Liver (tissue), 9 donors: ENCODE results near the gene FADS3. TPM values are rescaled to one million over a fixed set of nuclear protein-coding genes. Genes with fewer than 3 reads are reported as not detected.

Source experiments
- DNase-seq: peaks from one replicate; pipeline ENCODE4 v3.0.0-alpha.2; 2017; ENCODE audit warnings: low spot score
- H3K27ac ChIP-seq, 2 donors: one replicate each; pipeline ENCODE4 v1.7.0; 2013; ENCODE audit warnings: inconsistent platforms in 2 of 2, low read length in 2 of 2, control low read depth in 1 of 2, low read depth in 1 of 2, mild to moderate bottlenecking in 1 of 2
- H3K27me3 ChIP-seq, 4 donors: one replicate each; pipeline versions ENCODE4 v1.6.1 to v1.7.0; 2013; ENCODE audit warnings: low read length in 3 of 4, inconsistent platforms in 1 of 4, mild to moderate bottlenecking in 1 of 4, moderate library complexity in 1 of 4; ENCODE audit not compliant: control insufficient read depth in 4 of 4, insufficient read depth in 4 of 4
- H3K36me3 ChIP-seq, 4 donors: one replicate each; pipeline versions ENCODE4 v1.6.1 to v1.7.0; 2013; ENCODE audit warnings: low read length in 3 of 4, mild to moderate bottlenecking in 3 of 4, low read depth in 1 of 4, moderate library complexity in 1 of 4; ENCODE audit not compliant: control insufficient read depth in 4 of 4, insufficient read depth in 3 of 4
- H3K4me1 ChIP-seq, 4 donors: one replicate each; pipeline versions ENCODE4 v1.6.1 to v1.7.0; 2013; ENCODE audit warnings: low read length in 3 of 4, mild to moderate bottlenecking in 3 of 4, moderate library complexity in 1 of 4; ENCODE audit not compliant: control insufficient read depth in 4 of 4, insufficient read depth in 4 of 4
- H3K4me3 ChIP-seq, 3 donors: one replicate each; pipeline versions ENCODE4 v1.6.1 to v1.7.0; 2013; ENCODE audit warnings: low read length in 3 of 3, control low read depth in 1 of 3, low read depth in 1 of 3, mild to moderate bottlenecking in 1 of 3
- H3K9ac ChIP-seq, 2 donors: one replicate each; pipeline ENCODE4 v1.7.0; 2013; ENCODE audit warnings: low read length in 2 of 2, mild to moderate bottlenecking in 2 of 2, moderate library complexity in 2 of 2, control low read depth in 1 of 2, low read depth in 1 of 2
- H3K9me3 ChIP-seq, 4 donors: one replicate each; pipeline versions ENCODE4 v1.6.1 to v1.7.0; 2013; ENCODE audit warnings: low read length in 3 of 4; ENCODE audit not compliant: control insufficient read depth in 4 of 4
- ATF3 ChIP-seq: IDR thresholded peaks from 2 replicates; pipeline ENCODE4 v1.6.1; 2016; ENCODE audit warnings: antibody characterized with exemption
- CTCF ChIP-seq: fragments of 150-350 bp; IDR thresholded peaks from 2 replicates; pipeline ENCODE4 v1.5.1; 2017; ENCODE audit warnings: improper control_type of control experiment, low read depth, low read length; ENCODE audit not compliant: missing input control
- EGR1 ChIP-seq, 2 donors: IDR thresholded peaks; 2 replicates each; pipeline ENCODE4 v1.6.1; 2016 to 2018; ENCODE audit warnings: antibody characterized with exemption in 2 of 2, low read depth in 2 of 2
- FOXA1 ChIP-seq: IDR thresholded peaks from 2 replicates; pipeline ENCODE4 v1.6.1; 2016; ENCODE audit warnings: antibody characterized with exemption
- FOXA2 ChIP-seq: IDR thresholded peaks from 2 replicates; pipeline ENCODE4 v1.6.1; 2016; ENCODE audit warnings: antibody characterized with exemption
- GABPA ChIP-seq, 2 donors: IDR thresholded peaks in 1 of 2; conservative IDR thresholded peaks in 1 of 2; 2 replicates each; pipeline ENCODE4 v1.6.1; 2016; ENCODE audit warnings: antibody characterized with exemption in 2 of 2, mild to moderate bottlenecking in 1 of 2, moderate library complexity in 1 of 2
- HNF4A ChIP-seq, 2 donors: conservative IDR thresholded peaks; 2 replicates each; pipeline ENCODE4 v1.6.1; 2016; ENCODE audit warnings: antibody characterized with exemption in 2 of 2, mild to moderate bottlenecking in 2 of 2
- HNF4G ChIP-seq: IDR thresholded peaks from 2 replicates; pipeline ENCODE4 v1.6.1; 2016; ENCODE audit warnings: antibody characterized with exemption
- JUND ChIP-seq, 2 donors: IDR thresholded peaks; 2 replicates each; pipeline ENCODE4 v1.6.1; 2016; ENCODE audit warnings: antibody characterized with exemption in 2 of 2
- MAX ChIP-seq: IDR thresholded peaks from 2 replicates; pipeline ENCODE4 v1.6.1; 2016; ENCODE audit warnings: antibody characterized with exemption
- NR2F2 ChIP-seq: IDR thresholded peaks from 2 replicates; pipeline ENCODE4 v1.6.1; 2016; ENCODE audit warnings: antibody characterized with exemption
- RAD21 ChIP-seq, 2 donors: IDR thresholded peaks; 2 replicates each; pipeline ENCODE4 v1.6.1; 2016; ENCODE audit warnings: antibody characterized with exemption in 2 of 2, mild to moderate bottlenecking in 2 of 2
- REST ChIP-seq: IDR thresholded peaks from 2 replicates; pipeline ENCODE4 v1.6.1; 2016; ENCODE audit warnings: antibody characterized with exemption, mild to moderate bottlenecking
- RXRA ChIP-seq, 2 donors: IDR thresholded peaks; 2 replicates each; pipeline ENCODE4 v1.6.1; 2017 to 2018; ENCODE audit warnings: antibody characterized with exemption in 2 of 2, mild to moderate bottlenecking in 1 of 2
- SP1 ChIP-seq: IDR thresholded peaks from 2 replicates; pipeline ENCODE4 v1.6.1; 2018; ENCODE audit warnings: antibody characterized with exemption, mild to moderate bottlenecking
- TAF1 ChIP-seq: conservative IDR thresholded peaks from 2 replicates; pipeline ENCODE4 v1.6.1; 2016; ENCODE audit warnings: antibody characterized with exemption, mild to moderate bottlenecking
- YY1 ChIP-seq: IDR thresholded peaks from 2 replicates; pipeline ENCODE4 v1.6.1; 2016; ENCODE audit warnings: antibody characterized with exemption, mild to moderate bottlenecking
- WGBS: extraction: QIAGEN DNeasy Blood & Tissue Kit; methylation state at CpG from one replicate; pipeline ENCODE4 v1.1.7; 2013; 5-methylcytosine and 5-hydroxymethylcytosine counted together
- polyA plus RNA-seq, 2 donors: library from polyadenylated mRNA; stranded (reverse) in 1 of 2; unstranded in 1 of 2; fragments of 200-250 nt in 1 of 2; fragments of >200 nt in 1 of 2; fragmentation: Nextera tagmentation in 1 of 2; extraction: Ambion mirVana in 1 of 2; gene quantifications; one replicate each; pipeline versions ENCODE4 v1.2.1 to v1.2.3, GENCODE V29; 2013 to 2015
- total RNA-seq, 2 donors: library from RNA; depleted of rRNA; stranded (reverse); fragments of >200 nt; gene quantifications; one replicate each; pipeline ENCODE4 v1.2.3, GENCODE V29; 2014
- TF ChIP-seq, protein P1 (sequence below): IDR thresholded peaks from 2 replicates; pipeline ENCODE4 v1.6.1; 2016; ENCODE audit warnings: antibody characterized with exemption
- donor health status: healthy.
- donor health status: healthy.
- donor health status: healthy.
- donor health status: healthy.
- donor health status: healthy.

Gene FADS3
- total and polyA plus RNA-seq, 4 donors = 8.3 to 13.6 (median 10.3) TPM

- TF ChIP-seq CTCF = no peak
- TF ChIP-seq HNF4G = no peak
- TF ChIP-seq HNF4A (conservative IDR thresholded peaks at IDR 0.05) = no peak
- TF ChIP-seq FOXA2 = no peak
- no peak for TF ChIP-seq TAF1
- no peak for TF ChIP-seq SP1
- no peak for TF ChIP-seq NR2F2
- no peak for TF ChIP-seq RAD21 (IDR thresholded peaks at IDR 0.05)
- no peak for TF ChIP-seq GABPA (IDR thresholded peaks at IDR 0.05 in 1 of 2, conservative IDR thresholded peaks at IDR 0.05 in 1 of 2)
- TF ChIP-seq RXRA (IDR thresholded peaks at IDR 0.05) = no peak
- TF ChIP-seq JUND (IDR thresholded peaks at IDR 0.05) = no peak
- TF ChIP-seq, protein P1, sequence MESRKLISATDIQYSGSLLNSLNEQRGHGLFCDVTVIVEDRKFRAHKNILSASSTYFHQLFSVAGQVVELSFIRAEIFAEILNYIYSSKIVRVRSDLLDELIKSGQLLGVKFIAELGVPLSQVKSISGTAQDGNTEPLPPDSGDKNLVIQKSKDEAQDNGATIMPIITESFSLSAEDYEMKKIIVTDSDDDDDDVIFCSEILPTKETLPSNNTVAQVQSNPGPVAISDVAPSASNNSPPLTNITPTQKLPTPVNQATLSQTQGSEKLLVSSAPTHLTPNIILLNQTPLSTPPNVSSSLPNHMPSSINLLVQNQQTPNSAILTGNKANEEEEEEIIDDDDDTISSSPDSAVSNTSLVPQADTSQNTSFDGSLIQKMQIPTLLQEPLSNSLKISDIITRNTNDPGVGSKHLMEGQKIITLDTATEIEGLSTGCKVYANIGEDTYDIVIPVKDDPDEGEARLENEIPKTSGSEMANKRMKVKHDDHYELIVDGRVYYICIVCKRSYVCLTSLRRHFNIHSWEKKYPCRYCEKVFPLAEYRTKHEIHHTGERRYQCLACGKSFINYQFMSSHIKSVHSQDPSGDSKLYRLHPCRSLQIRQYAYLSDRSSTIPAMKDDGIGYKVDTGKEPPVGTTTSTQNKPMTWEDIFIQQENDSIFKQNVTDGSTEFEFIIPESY = no peak
- no peak for TF ChIP-seq ATF3
- no peak for TF ChIP-seq REST
- TF ChIP-seq FOXA1 = no peak
- TF ChIP-seq YY1 = no peak
- no peak for TF ChIP-seq EGR1 (IDR thresholded peaks at IDR 0.05; ENCODE audit: low read depth in 2 of 2)
- TF ChIP-seq MAX = no peak
- WGBS = 95% methylated on average over 10 of the region's 10 CpGs
- Histone ChIP-seq H3K27ac (no peak overlapping the region), H3K27me3 (no peaks in the 10 kb centered on the region), H3K4me3 (no peak overlapping the region), H3K36me3 (no peaks in the 10 kb centered on the region), H3K9me3 (peaks cover 0 to 4% (median 0%) of the 10 kb centered on the region in 4 donors), H3K9ac (no peak overlapping the region), H3K4me1 (no peaks in the 10 kb centered on the region)
- DNase-seq = no peak
These were observed 49.1 kb upstream of the FADS3 start for GRCh38 chr11:61940466-61940865.
